ENCODE data around the gene SOWAHB. TPM values are rescaled to one million over a fixed set of nuclear protein-coding genes. Genes with fewer than 3 reads are reported as not detected.

Gene SOWAHB
- total RNA-seq, 5 donors from 2014 or later (not counting 1 experiment from before 2014, with no cell fraction given), result 0.09 TPM; not detected in 4

DNA sequence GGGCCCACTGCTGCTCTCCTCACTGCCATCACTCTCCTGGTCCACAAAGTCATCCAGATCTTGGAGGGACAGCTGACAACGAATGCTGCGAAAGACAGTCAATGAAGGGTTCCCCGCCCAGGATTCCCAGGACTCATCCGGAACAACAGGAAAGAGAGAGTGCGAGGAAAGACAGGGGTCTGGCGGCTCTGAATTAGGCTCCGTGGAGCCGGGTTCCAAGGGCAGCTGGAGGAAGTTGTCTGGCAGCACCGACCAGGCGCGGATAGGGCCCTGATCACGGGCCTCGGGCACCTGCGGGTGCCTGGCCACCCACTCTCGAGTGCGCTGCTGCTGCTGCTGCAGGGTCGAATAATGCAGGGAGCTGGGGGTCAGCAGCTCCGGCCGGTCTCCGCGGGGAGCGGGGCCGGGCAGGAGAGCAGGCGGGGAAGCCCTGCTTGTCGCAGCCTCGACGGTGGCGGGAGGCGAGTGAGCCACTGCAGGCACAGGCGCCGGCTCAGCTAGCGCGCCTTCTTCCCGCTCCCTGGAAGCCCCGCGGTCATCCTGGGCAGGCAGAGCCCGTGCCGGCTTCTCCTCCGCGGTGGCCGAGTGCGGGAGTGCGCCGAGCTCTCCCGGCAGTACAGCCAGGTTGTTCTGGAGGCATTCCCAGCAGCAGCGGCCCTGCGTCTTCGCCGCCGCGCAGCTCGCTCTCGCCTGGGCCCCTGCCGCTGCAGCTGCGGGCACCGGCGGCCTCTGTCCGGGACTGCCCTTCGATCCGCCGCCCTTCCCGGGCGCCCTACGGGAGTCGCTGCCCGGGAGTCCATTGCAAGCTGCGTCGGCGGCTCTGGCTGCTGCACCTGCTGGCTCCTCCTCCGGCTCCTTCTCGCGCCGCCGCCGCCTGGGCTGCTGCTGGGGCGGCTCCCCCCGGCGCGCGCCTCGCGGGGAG, 1.1 kb downstream of the SOWAHB start:
- no peaks in the 10 kb centered on the region for H3K9me3 ChIP-seq
- Mint-ChIP-seq H3K9me3 (no peaks in the 10 kb centered on the region), H3K27me3 (peaks cover 31 to 37% of the 10 kb centered on the region in 2 donors), H3K4me1 (peaks cover 9 to 12% (median 11%) of the 10 kb centered on the region in 3 donors), H3K4me3 (peak overlapping the region; percentile 17 to 58 (median 29)), H3K36me3 (no peaks in the 10 kb centered on the region), H3K27ac (no peak overlapping the region)
- ChIA-PET CTCF (interaction anchor here (0.6 to 0.9 kb wide), 2 partner anchors 98 to 652 kb away, joined by 3 to 4 read pairs; no protein-coding TSS in a partner anchor), POLR2A (interaction anchor here in 1 of 2 donors (1.1 kb wide), 1 partner anchor 16 kb away, joined by 3 read pairs; no protein-coding TSS in a partner anchor)
- H3K27me3 ChIP-seq (replicated peaks in 1 of 2; ENCODE audit: control insufficient read depth in 2 of 2, extremely low read depth in 1 of 2, insufficient read depth in 2 of 2, low read length in 1 of 2), result peaks cover 22 to 43% of the 10 kb centered on the region in 2 experiments
- ATAC-seq (replicated peaks in 1 of 4) (peak; percentile 70 to 74 (median 72)), DNase-seq (peak in 21 of 35 experiments; percentile 9 to 52 (median 23))
- peak overlapping the region in 1 of 2 donors; percentile 82 for H3K4me3 ChIP-seq (ENCODE audit: control insufficient read depth in 1 of 2, extremely low read depth in 1 of 2, low read length in 1 of 2)
- H3K4me1 ChIP-seq (ENCODE audit: control insufficient read depth in 1 of 2, extremely low read depth in 1 of 2, insufficient read depth in 2 of 2, low read length in 2 of 2), result peaks cover 0 to 16% of the 10 kb centered on the region in 2 experiments
- WGBS (ENCODE audit: insufficient coverage), result 11% methylated on average over 82 of the region's 82 CpGs
- H3K27ac ChIP-seq (ENCODE audit: low read length), result no peak overlapping the region
- H3K36me3 ChIP-seq (ENCODE audit: control insufficient read depth in 2 of 2, extremely low read depth in 1 of 2, insufficient read depth in 1 of 2, low read length in 1 of 2), result no peaks in the 10 kb centered on the region

DNA sequence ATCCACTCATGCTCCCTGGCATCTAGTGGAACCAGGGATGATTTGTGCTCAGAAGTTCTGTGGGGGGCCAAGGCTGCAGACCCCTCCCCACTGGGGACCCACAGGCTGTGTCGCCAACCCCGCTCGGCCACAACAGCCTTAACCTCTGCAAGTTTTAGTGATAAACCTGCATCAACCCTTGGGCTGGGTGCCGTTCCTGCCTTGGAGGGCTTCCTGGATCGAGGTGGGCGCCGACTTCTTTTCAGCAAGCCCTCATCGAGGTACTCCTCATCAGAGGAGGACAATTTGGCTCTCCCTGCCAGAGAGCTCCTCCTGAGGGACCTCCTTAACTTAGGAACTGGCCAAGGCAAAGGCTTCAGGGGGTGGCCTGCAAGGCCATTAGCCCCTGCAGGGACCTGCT, 1.9 kb downstream of the SOWAHB start:
- POLR2A ChIA-PET, result interaction anchor here in 1 of 2 donors (1.1 kb wide), 1 partner anchor 15 kb away, joined by 3 read pairs; no protein-coding TSS in a partner anchor

DNA sequence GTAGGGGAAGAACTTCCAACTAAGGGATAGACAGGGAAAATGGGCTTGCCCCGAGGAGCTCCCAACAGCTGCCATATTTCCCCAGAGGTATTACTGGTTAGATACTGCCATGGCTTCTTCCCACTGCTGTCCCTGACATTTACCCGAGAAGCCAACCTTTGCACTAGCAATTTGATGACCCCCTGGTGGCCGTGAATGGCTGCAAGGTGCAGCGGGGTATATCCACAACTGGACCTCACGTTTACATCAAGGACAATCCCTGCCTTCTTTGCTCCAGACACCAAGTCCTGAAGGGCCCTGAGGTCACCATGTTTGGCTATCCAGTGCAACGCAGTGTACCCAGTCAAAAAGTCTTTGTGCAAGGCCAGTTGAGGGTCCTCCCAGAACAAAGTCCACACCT, 2.3 kb downstream of the SOWAHB start:
- Mint-ChIP-seq H3K9me3 (no peaks in the 10 kb centered on the region), H3K36me3 (no peaks in the 10 kb centered on the region), H3K27ac (no peak overlapping the region), H3K27me3 (peaks cover 37 to 43% of the 10 kb centered on the region in 2 donors), H3K4me3 (no peak overlapping the region), H3K4me1 (peaks cover 9 to 12% (median 11%) of the 10 kb centered on the region in 3 donors)
- H3K27ac ChIP-seq (ENCODE audit: low read length), result no peak overlapping the region
- H3K4me1 ChIP-seq (ENCODE audit: control insufficient read depth in 1 of 2, extremely low read depth in 1 of 2, insufficient read depth in 2 of 2, low read length in 2 of 2), result peaks cover 0 to 16% of the 10 kb centered on the region in 2 experiments
- no peak overlapping the region for H3K4me3 ChIP-seq (ENCODE audit: control insufficient read depth in 1 of 2, extremely low read depth in 1 of 2, low read length in 1 of 2)
- WGBS (ENCODE audit: insufficient coverage), result 91% methylated on average over 6 of the region's 6 CpGs
- ChIA-PET POLR2A (interaction anchor here in 1 of 2 donors (1.1 kb wide), 1 partner anchor 15 kb away, joined by 3 read pairs; no protein-coding TSS in a partner anchor), CTCF (no interaction called here)
- H3K27me3 ChIP-seq (replicated peaks in 1 of 2; ENCODE audit: control insufficient read depth in 2 of 2, extremely low read depth in 1 of 2, insufficient read depth in 2 of 2, low read length in 1 of 2), result peaks cover 22 to 40% of the 10 kb centered on the region in 2 experiments
- H3K9me3 ChIP-seq, result no peaks in the 10 kb centered on the region
- no peaks in the 10 kb centered on the region for H3K36me3 ChIP-seq (ENCODE audit: control insufficient read depth in 2 of 2, extremely low read depth in 1 of 2, insufficient read depth in 1 of 2, low read length in 1 of 2)
- no peak for DNase-seq
- no peak for ATAC-seq (replicated peaks in 1 of 4)

More for the DNA sequence above, 1.9 kb downstream of the SOWAHB start:
- DNase-seq (no peak), ATAC-seq (replicated peaks in 1 of 4) (no peak)
- Mint-ChIP-seq H3K9me3 (no peaks in the 10 kb centered on the region), H3K27me3 (peaks cover 36 to 41% of the 10 kb centered on the region in 2 donors), H3K36me3 (no peaks in the 10 kb centered on the region), H3K4me1 (peaks cover 9 to 12% (median 11%) of the 10 kb centered on the region in 3 donors), H3K27ac (no peak overlapping the region), H3K4me3 (peak overlapping the region in 1 of 3 donors; percentile 58)
- Histone ChIP-seq H3K36me3 (ENCODE audit: control insufficient read depth in 2 of 2, extremely low read depth in 1 of 2, insufficient read depth in 1 of 2, low read length in 1 of 2) (no peaks in the 10 kb centered on the region), H3K27me3 (replicated peaks in 1 of 2; ENCODE audit: control insufficient read depth in 2 of 2, extremely low read depth in 1 of 2, insufficient read depth in 2 of 2, low read length in 1 of 2) (peaks cover 22 to 43% of the 10 kb centered on the region in 2 experiments), H3K9me3 (no peaks in the 10 kb centered on the region), H3K4me3 (ENCODE audit: control insufficient read depth in 1 of 2, extremely low read depth in 1 of 2, low read length in 1 of 2) (no peak overlapping the region), H3K27ac (ENCODE audit: low read length) (no peak overlapping the region), H3K4me1 (ENCODE audit: control insufficient read depth in 1 of 2, extremely low read depth in 1 of 2, insufficient read depth in 2 of 2, low read length in 2 of 2) (peaks cover 0 to 16% of the 10 kb centered on the region in 2 experiments)
- WGBS (ENCODE audit: insufficient coverage), result 92% methylated on average over 5 of the region's 8 CpGs
- CTCF ChIA-PET, result no interaction called here

- Histone ChIP-seq H3K27me3 (replicated peaks in 1 of 2; ENCODE audit: control insufficient read depth in 2 of 2, extremely low read depth in 1 of 2, insufficient read depth in 2 of 2, low read length in 1 of 2) (peaks cover 22 to 36% of the 10 kb centered on the region in 2 experiments), H3K27ac (ENCODE audit: low read length) (no peak overlapping the region), H3K4me1 (ENCODE audit: control insufficient read depth in 1 of 2, extremely low read depth in 1 of 2, insufficient read depth in 2 of 2, low read length in 2 of 2) (peaks cover 0 to 16% of the 10 kb centered on the region in 2 experiments), H3K36me3 (ENCODE audit: control insufficient read depth in 2 of 2, extremely low read depth in 1 of 2, insufficient read depth in 1 of 2, low read length in 1 of 2) (no peaks in the 10 kb centered on the region), H3K4me3 (ENCODE audit: control insufficient read depth in 1 of 2, extremely low read depth in 1 of 2, low read length in 1 of 2) (no peak overlapping the region), H3K9me3 (no peaks in the 10 kb centered on the region)
- no peaks in the 10 kb centered on the region for H3K9me3 Mint-ChIP-seq
- peaks cover 9 to 12% (median 11%) of the 10 kb centered on the region in 3 donors for H3K4me1 Mint-ChIP-seq
- WGBS (ENCODE audit: insufficient coverage), result 67% methylated on average over 1 of the region's 6 CpGs
- no peak for ATAC-seq (replicated peaks in 1 of 4)
- H3K4me3 Mint-ChIP-seq, result no peak overlapping the region
- ChIA-PET CTCF (no interaction called here), POLR2A (no interaction called here)
- no peak for DNase-seq
- H3K36me3 Mint-ChIP-seq, result no peaks in the 10 kb centered on the region
- H3K27ac Mint-ChIP-seq, result no peak overlapping the region
- peaks cover 31 to 36% of the 10 kb centered on the region in 2 donors for H3K27me3 Mint-ChIP-seq
Observed at GRCh38 chr4:76894537-76895255, 3.2 kb downstream of the SOWAHB start.

DNA sequence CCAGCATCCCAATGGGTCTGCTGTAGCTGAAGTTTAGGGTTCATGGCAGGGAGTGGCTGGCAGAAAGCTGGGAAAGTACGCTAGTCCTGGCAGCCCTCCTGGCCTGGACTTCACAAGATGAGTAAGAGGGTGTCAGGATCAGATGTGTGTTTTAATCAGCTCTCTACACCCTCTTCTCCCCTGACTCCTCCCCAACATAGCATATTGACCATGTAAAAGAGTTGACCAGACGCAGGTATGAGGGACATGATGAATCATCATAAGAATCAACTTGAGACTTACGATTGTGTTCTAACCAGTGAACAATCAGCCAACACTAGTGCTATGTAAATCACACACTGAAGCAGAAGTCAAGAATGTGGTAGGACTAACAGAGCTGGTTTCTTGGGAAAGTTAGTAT, 5.3 kb downstream of the SOWAHB start:
- Mint-ChIP-seq H3K4me3 (no peak overlapping the region), H3K27ac (no peak overlapping the region), H3K36me3 (no peaks in the 10 kb centered on the region), H3K9me3 (no peaks in the 10 kb centered on the region), H3K27me3 (peaks cover 19 to 22% of the 10 kb centered on the region in 2 donors), H3K4me1 (no peaks in the 10 kb centered on the region)
- Histone ChIP-seq H3K4me1 (ENCODE audit: control insufficient read depth in 1 of 2, extremely low read depth in 1 of 2, insufficient read depth in 2 of 2, low read length in 2 of 2) (peaks cover 0 to 8% of the 10 kb centered on the region in 2 experiments), H3K4me3 (ENCODE audit: control insufficient read depth in 1 of 2, extremely low read depth in 1 of 2, low read length in 1 of 2) (no peak overlapping the region), H3K27ac (ENCODE audit: low read length) (no peak overlapping the region), H3K9me3 (no peaks in the 10 kb centered on the region), H3K27me3 (replicated peaks in 1 of 2; ENCODE audit: control insufficient read depth in 2 of 2, extremely low read depth in 1 of 2, insufficient read depth in 2 of 2, low read length in 1 of 2) (peaks cover 14 to 28% of the 10 kb centered on the region in 2 experiments), H3K36me3 (ENCODE audit: control insufficient read depth in 2 of 2, extremely low read depth in 1 of 2, insufficient read depth in 1 of 2, low read length in 1 of 2) (no peaks in the 10 kb centered on the region)
- no CpG with 5 or more reads among the region's 3 CpGs for WGBS (ENCODE audit: insufficient coverage)
- DNase-seq (no peak), ATAC-seq (replicated peaks in 1 of 4) (no peak)
- ChIA-PET CTCF (interaction anchor here in 1 of 2 donors (0.7 kb wide), 1 partner anchor 14 kb away, joined by 4 read pairs; no protein-coding TSS in a partner anchor), POLR2A (no interaction called here)

DNA sequence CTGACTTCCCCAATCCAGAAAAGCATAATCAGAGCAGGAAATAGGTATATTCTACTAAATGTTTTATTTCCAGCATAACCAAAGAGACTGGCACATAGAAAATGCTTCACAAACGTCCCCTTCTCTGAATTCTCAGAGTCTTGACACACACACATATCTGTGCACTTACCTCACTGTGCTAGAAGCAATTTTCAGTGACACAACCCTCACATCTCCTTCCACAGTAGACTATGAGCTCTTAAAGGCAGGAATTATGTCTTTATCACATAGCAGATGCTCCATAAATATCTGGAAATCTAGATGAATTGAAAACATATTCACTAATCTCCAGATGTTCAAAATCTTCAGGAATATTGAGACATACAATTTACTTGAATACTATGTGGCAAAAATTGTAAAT, 5.9 kb downstream of the SOWAHB start:
- WGBS (ENCODE audit: insufficient coverage), result 20% methylated on average over 1 of the region's 1 CpG
- no peaks in the 10 kb centered on the region for H3K9me3 ChIP-seq
- H3K36me3 ChIP-seq (ENCODE audit: control insufficient read depth in 2 of 2, extremely low read depth in 1 of 2, insufficient read depth in 1 of 2, low read length in 1 of 2), result no peaks in the 10 kb centered on the region
- Mint-ChIP-seq H3K27me3 (peaks cover 19 to 22% of the 10 kb centered on the region in 2 donors), H3K9me3 (no peaks in the 10 kb centered on the region), H3K4me1 (no peaks in the 10 kb centered on the region), H3K4me3 (no peak overlapping the region), H3K36me3 (no peaks in the 10 kb centered on the region), H3K27ac (no peak overlapping the region)
- ATAC-seq (replicated peaks in 1 of 4) (no peak), DNase-seq (no peak)
- peaks cover 0 to 5% of the 10 kb centered on the region in 2 experiments for H3K4me1 ChIP-seq (ENCODE audit: control insufficient read depth in 1 of 2, extremely low read depth in 1 of 2, insufficient read depth in 2 of 2, low read length in 2 of 2)
- CTCF ChIA-PET, result no interaction called here
- POLR2A ChIA-PET, result no interaction called here
- no peak overlapping the region for H3K27ac ChIP-seq (ENCODE audit: low read length)
- H3K27me3 ChIP-seq (replicated peaks in 1 of 2; ENCODE audit: control insufficient read depth in 2 of 2, extremely low read depth in 1 of 2, insufficient read depth in 2 of 2, low read length in 1 of 2), result peaks cover 14 to 23% of the 10 kb centered on the region in 2 experiments
- no peak overlapping the region for H3K4me3 ChIP-seq (ENCODE audit: control insufficient read depth in 1 of 2, extremely low read depth in 1 of 2, low read length in 1 of 2)

All from T-cell (primary cell).